Activated CD4-positive, alpha-beta T cell treated with anti-CD3 and anti-CD28 coated beads, Interleukin-2, amount 10 ng/mL, durations not matched to agents 7 days and 5 days (primary cell): ENCODE results near the gene SNRNP40. TPM values are rescaled to one million over a fixed set of nuclear protein-coding genes. Genes with fewer than 3 reads are reported as not detected.
"Not testable (repeated sequence)": the region's sequence is repeated elsewhere in the genome, so short reads cannot be mapped to it uniquely, and the experiment has no call there.

Experiments used
- CTCF ChIA-PET: fragments of 350-600 bp; sonication (Branson Sonifier 250); formaldehyde crosslinking; loops from one replicate; lab custom pipeline; 2021; ENCODE audit warnings: antibody characterized with exemption; lab: Charles Lee
- POLR2A ChIA-PET: fragments of 350-600 bp; sonication (Branson Sonifier 250); formaldehyde crosslinking; loops from one replicate; lab custom pipeline; 2021; ENCODE audit warnings: antibody characterized with exemption; lab: Charles Lee
- DNase-seq: peaks from one replicate; pipeline ENCODE4 v3.0.0-alpha.2; 2020
- H3K27ac Mint-ChIP-seq: one replicate; pipeline ENCODE4 v1.8.0; 2021; ENCODE audit warnings: mild to moderate bottlenecking, moderate library complexity, mixed read lengths
- H3K27me3 Mint-ChIP-seq: one replicate; pipeline ENCODE4 v1.8.0; 2021; ENCODE audit warnings: mixed read lengths
- H3K36me3 Mint-ChIP-seq: one replicate; pipeline ENCODE4 v1.8.0; 2021; ENCODE audit warnings: low read depth, mixed read lengths
- H3K4me1 Mint-ChIP-seq: one replicate; pipeline ENCODE4 v1.8.0; 2021; ENCODE audit warnings: mixed read lengths
- H3K4me3 Mint-ChIP-seq: one replicate; pipeline ENCODE4 v1.8.0; 2021; ENCODE audit warnings: mild to moderate bottlenecking, moderate library complexity, mixed read lengths
- H3K9me3 Mint-ChIP-seq: one replicate; pipeline ENCODE4 v1.8.0; 2021; ENCODE audit warnings: mixed read lengths
- total RNA-seq, 2 experiments: library from RNA; stranded (reverse); gene quantifications; one replicate each; pipeline ENCODE4 v1.2.3, GENCODE V29; 2021

Gene SNRNP40
- total RNA-seq, 2 experiments from 2014 or later = 90.3 to 106 TPM

- CTCF ChIA-PET = no interaction called here
- H3K4me3 Mint-ChIP-seq = no peak overlapping the region
- no peak overlapping the region for H3K27ac Mint-ChIP-seq
- no peaks in the 10 kb centered on the region for H3K9me3 Mint-ChIP-seq
- H3K27me3 Mint-ChIP-seq = no peaks in the 10 kb centered on the region
- peaks cover 70% of the 10 kb centered on the region for H3K36me3 Mint-ChIP-seq
- no peaks in the 10 kb centered on the region for H3K4me1 Mint-ChIP-seq
- no peak for DNase-seq
- POLR2A ChIA-PET = no interaction called here
Observed at GRCh38 chr1:31266547-31266946, 30.0 kb downstream of the SNRNP40 start.

GRCh38 chr1:31264790-31265386, 31.7 kb downstream of the SNRNP40 start:
- Mint-ChIP-seq H3K9me3 (no peaks in the 10 kb centered on the region), H3K27ac (peak overlapping the region; percentile 41), H3K36me3 (peaks cover 64% of the 10 kb centered on the region), H3K27me3 (no peaks in the 10 kb centered on the region), H3K4me3 (no peak overlapping the region), H3K4me1 (no peaks in the 10 kb centered on the region)
- POLR2A ChIA-PET = interaction anchor here (0.6 kb wide), 1 partner anchor 439 kb away, joined by 3 read pairs; no protein-coding TSS in a partner anchor
- DNase-seq = no peak
- CTCF ChIA-PET = no interaction called here

GRCh38 chr1:31263408-31263807, 33.2 kb downstream of the SNRNP40 start:
- DNase-seq = no peak
- peaks cover 66% of the 10 kb centered on the region for H3K36me3 Mint-ChIP-seq
- H3K4me3 Mint-ChIP-seq = no peak overlapping the region
- CTCF ChIA-PET = interaction anchor here (0.6 to 0.8 kb wide), 4 partner anchors 20 to 343 kb away, joined by 3 to 4 read pairs (median 3); no protein-coding TSS in a partner anchor
- H3K4me1 Mint-ChIP-seq = no peaks in the 10 kb centered on the region
- H3K27me3 Mint-ChIP-seq = no peaks in the 10 kb centered on the region
- POLR2A ChIA-PET = interaction anchor here (0.6 kb wide), 1 partner anchor 15 kb away, joined by 3 read pairs; no protein-coding TSS in a partner anchor
- H3K9me3 Mint-ChIP-seq = no peaks in the 10 kb centered on the region
- peak overlapping the region; percentile 50 for H3K27ac Mint-ChIP-seq

DNA sequence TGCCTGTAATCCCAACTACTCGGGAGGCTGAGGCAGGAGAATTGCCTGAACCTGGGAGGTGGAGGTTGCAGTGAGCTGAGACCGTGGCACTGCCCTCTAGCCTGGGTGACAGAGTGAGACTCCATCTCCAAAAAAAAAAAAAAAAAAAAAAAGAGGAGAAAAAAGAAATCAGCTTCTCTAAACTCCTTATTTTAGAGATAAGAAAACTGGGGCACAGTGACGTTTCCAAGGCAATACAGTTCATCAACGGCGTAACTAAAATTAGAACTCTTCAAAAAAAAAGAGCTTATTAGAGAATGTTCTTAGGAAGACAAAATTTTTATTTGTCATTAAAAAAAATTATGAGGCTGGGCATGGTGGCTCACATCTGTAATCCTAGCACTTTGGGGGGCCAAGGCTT, 34.2 kb downstream of the SNRNP40 start:
- peaks cover 66% of the 10 kb centered on the region for H3K36me3 Mint-ChIP-seq
- H3K4me3 Mint-ChIP-seq, H3K4me1 Mint-ChIP-seq, H3K27ac Mint-ChIP-seq, H3K9me3 Mint-ChIP-seq, H3K27me3 Mint-ChIP-seq, DNase-seq, POLR2A ChIA-PET: not testable (repeated sequence)
- CTCF ChIA-PET = interaction anchor here (0.6 kb wide), 1 partner anchor 17 kb away, joined by 3 read pairs; no protein-coding TSS in a partner anchor

DNA sequence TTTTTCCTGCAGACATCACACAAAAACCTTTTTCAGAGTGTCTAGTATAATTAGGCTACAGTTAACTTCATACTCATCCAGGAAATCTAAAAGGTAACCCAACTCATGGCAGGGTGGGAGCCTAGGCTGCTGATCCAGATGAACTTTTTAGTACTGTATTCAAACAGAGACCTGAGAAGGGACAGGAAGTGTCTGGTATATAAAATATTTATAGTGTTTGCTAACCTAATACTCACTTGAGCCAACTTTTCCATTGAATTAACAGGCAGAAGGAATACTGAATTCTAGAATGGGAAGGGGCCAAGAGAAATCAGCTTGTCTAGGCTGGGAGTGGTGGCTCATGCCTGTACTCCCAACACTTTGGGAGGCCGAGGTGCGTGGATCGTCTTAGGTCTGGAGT, 34.7 kb downstream of the SNRNP40 start:
- no peaks in the 10 kb centered on the region for H3K4me1 Mint-ChIP-seq
- H3K27ac Mint-ChIP-seq = no peak overlapping the region
- H3K27me3 Mint-ChIP-seq = no peaks in the 10 kb centered on the region
- ChIA-PET CTCF (no interaction called here), POLR2A (interaction anchor here (0.6 kb wide), 1 partner anchor 939 kb away, joined by 3 read pairs; the partner anchor contains the start of gene CCDC28B)
- DNase-seq = no peak
- H3K4me3 Mint-ChIP-seq = no peak overlapping the region
- H3K36me3 Mint-ChIP-seq = peaks cover 61% of the 10 kb centered on the region
- no peaks in the 10 kb centered on the region for H3K9me3 Mint-ChIP-seq

GRCh38 chr1:31259746-31260145, 36.8 kb downstream of the SNRNP40 start:
- Mint-ChIP-seq H3K4me3 (no peak overlapping the region), H3K9me3 (no peaks in the 10 kb centered on the region), H3K36me3 (peaks cover 43% of the 10 kb centered on the region), H3K27ac (no peak overlapping the region), H3K27me3 (no peaks in the 10 kb centered on the region), H3K4me1 (no peaks in the 10 kb centered on the region)
- DNase-seq = no peak
- POLR2A ChIA-PET = no interaction called here
- CTCF ChIA-PET = interaction anchor here (0.5 kb wide), 1 partner anchor 79 kb away, joined by 3 read pairs; no protein-coding TSS in a partner anchor

- Mint-ChIP-seq H3K27me3 (no peaks in the 10 kb centered on the region), H3K27ac (no peak overlapping the region), H3K36me3 (peaks cover 35% of the 10 kb centered on the region), H3K4me1 (no peaks in the 10 kb centered on the region), H3K9me3 (no peaks in the 10 kb centered on the region), H3K4me3 (no peak overlapping the region)
- ChIA-PET POLR2A (no interaction called here), CTCF (no interaction called here)
- no peak for DNase-seq
Observed at GRCh38 chr1:31258581-31258980, 38.0 kb downstream of the SNRNP40 start.

DNA sequence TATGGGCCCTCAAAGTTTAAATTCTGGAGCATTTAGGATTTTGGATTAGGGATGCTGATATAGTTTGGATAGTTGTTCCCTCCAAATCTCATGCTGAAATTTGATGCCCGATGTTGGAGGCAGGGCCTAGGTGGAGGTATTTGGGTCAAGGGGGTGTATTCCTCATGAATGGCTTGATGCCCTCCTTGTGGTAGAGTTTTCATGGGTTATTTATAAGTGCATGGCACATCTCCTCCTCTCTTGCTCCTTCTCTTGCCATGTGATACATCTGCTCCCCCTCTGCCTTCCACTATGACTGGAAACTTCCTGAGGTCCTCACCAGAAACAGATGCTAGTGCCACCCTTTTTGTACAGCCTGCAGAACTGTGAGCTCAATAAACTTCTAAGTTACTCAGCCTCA, 39.4 kb downstream of the SNRNP40 start:
- Mint-ChIP-seq H3K27me3 (no peaks in the 10 kb centered on the region), H3K27ac (no peak overlapping the region), H3K36me3 (peaks cover 31% of the 10 kb centered on the region), H3K4me1 (no peaks in the 10 kb centered on the region), H3K9me3 (no peaks in the 10 kb centered on the region), H3K4me3 (no peak overlapping the region)
- DNase-seq = no peak
- POLR2A ChIA-PET = no interaction called here
- CTCF ChIA-PET = no interaction called here

- Mint-ChIP-seq H3K27me3 (no peaks in the 10 kb centered on the region), H3K4me1 (no peaks in the 10 kb centered on the region), H3K36me3 (no peaks in the 10 kb centered on the region), H3K27ac (no peak overlapping the region), H3K9me3 (no peaks in the 10 kb centered on the region), H3K4me3 (no peak overlapping the region)
- CTCF ChIA-PET = interaction anchor here (0.6 to 1.4 kb wide), 2 partner anchors 20 to 458 kb away, joined by 3 to 4 read pairs; no protein-coding TSS in a partner anchor
- POLR2A ChIA-PET = no interaction called here
- DNase-seq = no peak
Observed at GRCh38 chr1:31249854-31250253, 46.7 kb downstream of the SNRNP40 start.

DNA sequence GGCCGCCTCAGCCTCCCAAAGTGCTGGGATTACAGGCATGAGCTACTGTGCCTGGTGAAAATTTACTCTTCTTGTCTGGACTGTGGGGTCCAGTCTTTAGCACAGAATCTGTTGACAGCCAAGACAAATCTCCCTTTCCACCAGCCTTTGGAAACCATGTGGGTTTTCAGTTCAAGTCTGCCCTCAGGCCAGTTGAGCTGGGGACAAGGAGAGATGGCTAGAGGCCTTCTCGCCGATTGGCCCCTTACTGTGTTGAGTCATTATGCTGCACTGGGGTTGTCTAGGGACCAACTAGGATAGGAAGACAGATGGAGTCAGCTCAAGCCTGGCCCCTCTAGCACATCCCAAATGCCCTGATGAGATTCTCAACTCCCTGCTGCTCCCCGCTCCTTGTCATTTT, 48.3 kb downstream of the SNRNP40 start:
- no peak for DNase-seq
- no peak overlapping the region for H3K27ac Mint-ChIP-seq
- H3K27me3 Mint-ChIP-seq = no peaks in the 10 kb centered on the region
- CTCF ChIA-PET = no interaction called here
- no peak overlapping the region for H3K4me3 Mint-ChIP-seq
- POLR2A ChIA-PET = interaction anchor here (0.6 kb wide), 1 partner anchor 15 kb away, joined by 3 read pairs; no protein-coding TSS in a partner anchor
- H3K9me3 Mint-ChIP-seq = no peaks in the 10 kb centered on the region
- H3K36me3 Mint-ChIP-seq = no peaks in the 10 kb centered on the region
- H3K4me1 Mint-ChIP-seq = no peaks in the 10 kb centered on the region

DNA sequence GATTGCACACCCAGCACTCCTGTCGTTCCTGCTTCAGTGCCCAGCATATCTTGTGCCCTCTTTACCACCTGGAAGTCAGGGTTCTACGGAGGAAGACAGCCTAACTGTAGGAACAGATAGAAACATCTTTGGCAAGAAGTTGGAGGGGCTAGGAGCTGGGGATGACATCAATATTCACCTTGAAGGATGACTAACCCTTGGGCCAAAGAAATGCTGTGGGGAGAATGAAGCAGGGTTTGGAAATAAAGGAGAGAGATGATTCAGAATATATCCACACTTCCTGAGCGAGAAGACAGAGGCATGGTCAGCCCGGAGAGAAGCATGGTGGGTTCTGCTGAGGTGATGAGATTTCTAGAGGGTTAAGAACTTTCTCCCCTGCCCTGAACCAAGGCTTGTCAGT, 52.3 kb downstream of the SNRNP40 start:
- H3K4me3 Mint-ChIP-seq = no peak overlapping the region
- peaks cover 16% of the 10 kb centered on the region for H3K4me1 Mint-ChIP-seq
- peaks cover 5% of the 10 kb centered on the region for H3K36me3 Mint-ChIP-seq
- no peak for DNase-seq
- ChIA-PET CTCF (interaction anchor here (0.7 kb wide), 1 partner anchor 10 kb away, joined by 3 read pairs; no protein-coding TSS in a partner anchor), POLR2A (no interaction called here)
- peaks cover 14% of the 10 kb centered on the region for H3K27me3 Mint-ChIP-seq
- H3K27ac Mint-ChIP-seq = no peak overlapping the region
- no peaks in the 10 kb centered on the region for H3K9me3 Mint-ChIP-seq

DNA sequence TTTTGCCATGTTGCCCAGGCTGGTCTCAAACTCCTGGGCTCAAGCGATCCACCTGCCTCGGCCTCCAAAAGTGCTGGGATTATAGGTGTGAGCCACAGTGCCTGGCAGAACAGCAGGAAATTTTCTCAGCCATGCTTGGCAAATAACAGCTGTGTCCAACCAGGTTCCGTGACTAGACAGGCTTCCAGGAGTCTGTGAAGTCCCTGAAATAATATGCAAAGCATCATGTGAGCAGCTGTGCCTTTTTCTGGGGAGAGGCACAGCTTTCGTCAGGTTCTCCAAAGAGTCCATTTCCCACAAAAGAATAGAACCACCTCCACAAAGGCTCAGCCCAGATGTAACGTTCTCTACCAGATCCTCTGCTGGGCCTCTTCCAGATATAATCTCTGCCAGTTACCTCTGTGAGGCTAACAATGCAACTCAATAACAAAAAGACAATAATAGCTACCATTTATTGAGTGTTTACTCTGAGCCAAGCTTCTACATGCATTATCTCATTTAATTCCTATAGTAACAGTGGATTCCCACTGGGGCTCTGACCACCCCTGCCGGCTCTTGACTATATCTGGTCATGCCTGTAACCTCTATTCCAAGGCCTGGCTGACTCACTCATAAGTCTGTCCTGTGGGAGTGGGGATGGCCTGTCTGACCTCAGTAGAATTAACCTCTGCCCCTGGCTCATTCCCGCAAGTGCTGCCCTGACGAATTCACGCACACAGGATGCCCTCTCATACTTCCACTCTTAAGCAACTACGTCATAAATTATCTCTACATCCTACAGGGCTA, 52.9 kb downstream of the SNRNP40 start:
- H3K9me3 Mint-ChIP-seq = no peaks in the 10 kb centered on the region
- CTCF ChIA-PET = interaction anchor here (0.6 to 0.7 kb wide), 2 partner anchors 19 to 66 kb away, joined by 3 read pairs; no protein-coding TSS in a partner anchor
- H3K4me1 Mint-ChIP-seq = peaks cover 21% of the 10 kb centered on the region
- POLR2A ChIA-PET = no interaction called here
- no peak overlapping the region for H3K27ac Mint-ChIP-seq
- peaks cover 19% of the 10 kb centered on the region for H3K27me3 Mint-ChIP-seq
- no peak for DNase-seq
- H3K4me3 Mint-ChIP-seq = no peak overlapping the region
- peaks cover 5% of the 10 kb centered on the region for H3K36me3 Mint-ChIP-seq

DNA sequence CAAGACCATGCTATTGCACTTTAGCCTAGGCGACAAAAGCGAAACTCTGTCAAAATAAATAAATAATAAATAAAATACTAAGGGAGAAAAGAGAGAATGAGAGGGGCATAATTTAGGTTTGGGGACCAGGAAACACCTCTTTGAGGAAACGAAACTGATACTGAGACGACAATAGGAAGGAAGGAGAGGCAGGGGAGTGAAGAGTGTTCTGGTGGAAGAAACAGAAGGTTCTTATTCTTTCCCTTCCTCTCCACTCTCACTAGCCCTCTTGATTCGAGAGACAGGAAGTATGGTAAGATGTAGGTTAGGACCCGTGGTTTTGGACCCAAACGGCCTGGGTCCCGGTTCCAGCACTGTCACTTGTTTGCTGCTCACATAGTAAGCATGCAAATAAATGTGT, 55.3 kb downstream of the SNRNP40 start:
- Mint-ChIP-seq H3K36me3 (peaks cover 5% of the 10 kb centered on the region), H3K27ac (peak overlapping the region; percentile 79), H3K4me1 (peaks cover 21% of the 10 kb centered on the region), H3K4me3 (no peak overlapping the region), H3K27me3 (peaks cover 42% of the 10 kb centered on the region), H3K9me3 (no peaks in the 10 kb centered on the region)
- DNase-seq = no peak
- CTCF ChIA-PET = no interaction called here
- POLR2A ChIA-PET = no interaction called here
